Parathyroid adenoma (tissue), 2 donors: Measurements from ENCODE around the gene PTPRD.

Experiments used
- H2AFZ ChIP-seq: fragments of 300-600 bp; sonication (generic); one replicate; pipeline ENCODE4 v1.7.0; 2017; ENCODE audit warnings: antibody characterized with exemption, mild to moderate bottlenecking
- H3K27ac ChIP-seq: fragments of 300-600 bp; sonication (generic); one replicate; pipeline ENCODE4 v1.7.0; 2017
- H3K27me3 ChIP-seq: fragments of 300-600 bp; sonication (generic); one replicate; pipeline ENCODE4 v1.7.0; 2017; ENCODE audit warnings: low read length; ENCODE audit not compliant: control insufficient read depth, insufficient read depth
- H3K36me3 ChIP-seq: fragments of 300-600 bp; sonication (generic); one replicate; pipeline ENCODE4 v1.7.0; 2017; ENCODE audit warnings: low read length; ENCODE audit not compliant: control insufficient read depth, insufficient read depth
- H3K4me1 ChIP-seq: fragments of 300-600 bp; sonication (generic); one replicate; pipeline ENCODE4 v1.7.0; 2017; ENCODE audit warnings: control low read depth
- H3K4me2 ChIP-seq: fragments of 300-600 bp; sonication (generic); one replicate; pipeline ENCODE4 v1.7.0; 2017; ENCODE audit warnings: low read length
- H3K4me3 ChIP-seq: fragments of 300-600 bp; sonication (generic); one replicate; pipeline ENCODE4 v1.7.0; 2017; ENCODE audit warnings: low read depth, low read length
- H3K79me2 ChIP-seq: fragments of 300-600 bp; sonication (generic); one replicate; pipeline ENCODE4 v1.7.0; 2017; ENCODE audit warnings: control low read depth
- H3K9ac ChIP-seq: fragments of 300-600 bp; sonication (generic); one replicate; pipeline ENCODE4 v1.7.0; 2017; ENCODE audit warnings: mild to moderate bottlenecking
- H3K9me3 ChIP-seq: fragments of 300-600 bp; sonication (generic); one replicate; pipeline ENCODE4 v1.7.0; 2017; ENCODE audit warnings: low read length; ENCODE audit not compliant: control insufficient read depth
- CTCF ChIP-seq: fragments of 300-600 bp; sonication (generic); IDR thresholded peaks from one replicate; pipeline ENCODE4 v1.7.0; 2017; ENCODE audit warnings: antibody characterized with exemption, mild to moderate bottlenecking
- donor health status: primary hyperparathyroidism.

The PTPRD gene

GRCh38 chr9:10447036-10447435 lies 165.8 kb downstream of the PTPRD start:
- H3K36me3 ChIP-seq = no peaks in the 10 kb centered on the region

GRCh38 chr9:10443868-10444204 lies 169.0 kb downstream of the PTPRD start:
- Histone ChIP-seq H3K4me2 (no peak overlapping the region), H3K9ac (no peak overlapping the region), H3K4me3 (no peak overlapping the region), H3K9me3 (no peaks in the 10 kb centered on the region), H3K79me2 (no peaks in the 10 kb centered on the region), H3K36me3 (no peaks in the 10 kb centered on the region), H3K4me1 (no peaks in the 10 kb centered on the region), H3K27ac (no peak overlapping the region), H2AFZ (no peak overlapping the region), H3K27me3 (no peaks in the 10 kb centered on the region)
- TF ChIP-seq CTCF = no peak

More at GRCh38 chr9:10447036-10447435, 165.8 kb downstream of the PTPRD start:
- no peaks in the 10 kb centered on the region for H3K79me2 ChIP-seq
- H2AFZ ChIP-seq = no peak overlapping the region
- TF ChIP-seq CTCF = no peak
- H3K4me2 ChIP-seq = no peak overlapping the region
- H3K4me3 ChIP-seq = no peak overlapping the region
- H3K9me3 ChIP-seq = no peaks in the 10 kb centered on the region
- H3K27ac ChIP-seq = no peak overlapping the region
- no peaks in the 10 kb centered on the region for H3K4me1 ChIP-seq
- no peaks in the 10 kb centered on the region for H3K27me3 ChIP-seq
- no peak overlapping the region for H3K9ac ChIP-seq

GRCh38 chr9:10443181-10443867 lies 169.5 kb downstream of the PTPRD start:
- no peak overlapping the region for H2AFZ ChIP-seq
- H3K36me3 ChIP-seq = no peaks in the 10 kb centered on the region
- no peaks in the 10 kb centered on the region for H3K79me2 ChIP-seq
- H3K4me2 ChIP-seq = no peak overlapping the region
- H3K4me1 ChIP-seq = no peaks in the 10 kb centered on the region
- TF ChIP-seq CTCF = no peak
- H3K9me3 ChIP-seq = no peaks in the 10 kb centered on the region
- H3K27ac ChIP-seq = no peak overlapping the region
- no peaks in the 10 kb centered on the region for H3K27me3 ChIP-seq
- H3K9ac ChIP-seq = no peak overlapping the region
- no peak overlapping the region for H3K4me3 ChIP-seq

DNA sequence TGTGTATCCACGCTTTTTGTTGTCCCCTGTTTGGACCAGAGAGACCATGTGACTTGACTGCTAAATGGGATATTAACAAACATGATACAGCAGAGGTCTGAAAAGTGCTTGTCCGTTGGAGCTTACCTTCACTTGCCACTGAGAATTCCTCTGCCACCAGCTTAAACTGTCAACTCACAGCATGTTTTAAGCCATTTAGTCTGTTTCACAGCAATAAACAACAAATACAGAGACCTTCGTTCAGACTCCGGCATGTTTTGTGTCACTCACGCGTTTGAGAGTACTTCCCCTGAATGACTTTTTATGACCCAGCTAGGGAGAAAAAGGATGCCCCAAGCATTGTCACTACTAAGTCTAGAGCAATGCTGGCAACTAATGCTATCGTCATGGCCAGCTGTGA lies 173.8 kb downstream of the PTPRD start:
- Histone ChIP-seq H3K9ac (no peak overlapping the region), H3K9me3 (no peaks in the 10 kb centered on the region), H3K79me2 (no peaks in the 10 kb centered on the region), H3K4me2 (no peak overlapping the region), H3K4me1 (no peaks in the 10 kb centered on the region), H3K36me3 (no peaks in the 10 kb centered on the region), H3K27ac (no peak overlapping the region), H3K4me3 (no peak overlapping the region), H3K27me3 (no peaks in the 10 kb centered on the region), H2AFZ (no peak overlapping the region)
- no peak for TF ChIP-seq CTCF

GRCh38 chr9:10436756-10437155 lies 176.0 kb downstream of the PTPRD start:
- TF ChIP-seq CTCF = no peak
- H2AFZ ChIP-seq = no peak overlapping the region
- no peak overlapping the region for H3K4me3 ChIP-seq
- no peaks in the 10 kb centered on the region for H3K79me2 ChIP-seq
- H3K27ac ChIP-seq = no peak overlapping the region
- no peaks in the 10 kb centered on the region for H3K27me3 ChIP-seq
- no peak overlapping the region for H3K4me2 ChIP-seq
- no peaks in the 10 kb centered on the region for H3K4me1 ChIP-seq
- no peaks in the 10 kb centered on the region for H3K36me3 ChIP-seq
- no peak overlapping the region for H3K9ac ChIP-seq
- H3K9me3 ChIP-seq = no peaks in the 10 kb centered on the region
